NCI-H146 treated with DMSO at 0.1 percent for 48 hours (cell line): ENCODE results near the gene PEX10.

Experiments used
- DNase-seq: peaks from one replicate; lab custom pipeline; 2025; ENCODE audit not compliant: unreplicated experiment; lab: John Stamatoyannopoulos, UW

Gene PEX10

GRCh38 chr1:2376261-2376741 lies 36.1 kb downstream of the PEX10 start:
- DNase-seq, result no peak

GRCh38 chr1:2375923-2376260 lies 36.5 kb downstream of the PEX10 start:
- DNase-seq, result no peak

GRCh38 chr1:2375246-2375922 lies 37.0 kb downstream of the PEX10 start:
- DNase-seq, result no peak

- no peak for DNase-seq
These were observed 37.9 kb downstream of the PEX10 start for GRCh38 chr1:2374252-2375155.

GRCh38 chr1:2373551-2374251 lies 38.7 kb downstream of the PEX10 start:
- DNase-seq, result no peak

- no peak for DNase-seq
These were observed 39.5 kb downstream of the PEX10 start for GRCh38 chr1:2372551-2373490.

- no peak for DNase-seq
These were observed 44.2 kb downstream of the PEX10 start for GRCh38 chr1:2368053-2368744.

- no peak for DNase-seq
These were observed 48.4 kb downstream of the PEX10 start for GRCh38 chr1:2363847-2364513.

- no peak for DNase-seq
These were observed 51.6 kb downstream of the PEX10 start for GRCh38 chr1:2360588-2361364.

- DNase-seq, result no peak
These were observed 53.4 kb downstream of the PEX10 start for GRCh38 chr1:2358651-2359640.

GRCh38 chr1:2358072-2358471 lies 54.3 kb downstream of the PEX10 start:
- DNase-seq, result no peak

GRCh38 chr1:2356911-2357845 lies 55.2 kb downstream of the PEX10 start:
- no peak for DNase-seq

- no peak for DNase-seq
These were observed 56.0 kb downstream of the PEX10 start for GRCh38 chr1:2356401-2356800.

GRCh38 chr1:2355373-2356261 lies 56.7 kb downstream of the PEX10 start:
- no peak for DNase-seq
